ENCODE data around the gene CACNG5.

Gene CACNG5

DNA sequence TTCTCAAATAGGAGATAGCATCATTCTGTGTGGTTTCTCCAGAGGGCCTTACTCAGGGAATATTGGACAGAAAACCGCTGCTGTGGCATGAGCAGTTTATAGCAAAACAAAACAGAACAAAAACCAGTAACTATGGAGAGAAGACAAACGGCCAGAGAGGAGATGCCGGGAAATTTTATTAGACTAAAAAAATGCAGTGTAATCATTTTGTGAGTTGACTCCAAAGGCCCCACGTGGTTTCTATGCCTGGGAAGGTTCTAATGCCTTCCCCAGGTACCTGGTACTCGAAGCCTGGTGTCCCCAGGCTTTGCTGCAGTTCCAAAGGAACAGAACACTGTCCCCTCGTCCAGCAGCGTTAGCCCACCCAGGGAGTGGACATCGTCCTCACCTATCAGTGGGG lies 12.9 kb upstream of the CACNG5 start:
- in situ Hi-C loops (cut with MboI; ENCODE audit: low sequenced_read_pairs): no loop called here

- in situ Hi-C loops (cut with MboI; ENCODE audit: low sequenced_read_pairs): no loop called here
Measured at GRCh38 chr17:66826856-66827255, 8.1 kb upstream of the CACNG5 start.

GRCh38 chr17:66829386-66829864 lies 5.5 kb upstream of the CACNG5 start:
- in situ Hi-C loops (cut with MboI; ENCODE audit: low sequenced_read_pairs): no loop called here

DNA sequence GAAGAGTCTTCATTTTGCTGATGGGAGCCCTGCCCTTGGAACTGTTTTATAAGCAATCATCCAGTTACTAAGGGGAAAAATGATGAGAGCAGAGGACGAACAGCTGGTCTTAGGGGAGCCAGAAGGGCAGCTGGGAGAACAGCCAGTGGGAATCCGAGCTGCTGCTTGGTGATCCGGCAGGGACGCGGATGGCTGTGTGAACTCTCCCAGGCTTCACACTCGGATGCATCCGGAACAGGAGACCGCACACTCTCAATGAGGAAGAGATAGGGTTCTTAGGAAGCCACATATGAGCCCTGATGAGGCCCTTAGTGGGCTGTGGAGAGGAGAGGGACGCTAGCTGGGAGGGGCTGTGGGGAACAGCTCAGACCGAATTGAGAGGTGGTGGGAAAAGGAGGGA lies 5.0 kb upstream of the CACNG5 start:
- in situ Hi-C loops (cut with MboI; ENCODE audit: low sequenced_read_pairs): no loop called here

DNA sequence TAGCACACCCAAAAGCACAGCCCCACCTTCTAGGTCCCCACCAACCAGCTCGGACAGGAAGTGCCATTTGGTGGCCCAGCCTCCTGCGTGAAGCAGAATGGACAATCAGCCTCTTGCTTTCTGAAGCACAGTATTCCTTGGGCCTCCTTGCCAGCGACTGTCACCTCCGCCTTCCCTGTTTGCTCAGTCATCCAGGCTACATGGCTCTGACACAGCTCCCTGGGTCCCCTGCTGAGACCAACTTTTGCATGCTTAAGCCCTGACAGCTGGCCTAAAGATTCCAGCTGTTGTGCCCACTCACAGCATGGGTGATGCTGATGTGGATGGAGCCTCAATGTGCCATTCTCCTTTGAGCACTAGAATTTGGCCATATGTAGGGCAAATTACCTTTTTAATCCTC lies 4.5 kb upstream of the CACNG5 start:
- in situ Hi-C loops (cut with MboI; ENCODE audit: low sequenced_read_pairs): no loop called here

- in situ Hi-C loops (cut with MboI; ENCODE audit: low sequenced_read_pairs): no loop called here
Measured at GRCh38 chr17:66831383-66832210, 3.3 kb upstream of the CACNG5 start.

DNA sequence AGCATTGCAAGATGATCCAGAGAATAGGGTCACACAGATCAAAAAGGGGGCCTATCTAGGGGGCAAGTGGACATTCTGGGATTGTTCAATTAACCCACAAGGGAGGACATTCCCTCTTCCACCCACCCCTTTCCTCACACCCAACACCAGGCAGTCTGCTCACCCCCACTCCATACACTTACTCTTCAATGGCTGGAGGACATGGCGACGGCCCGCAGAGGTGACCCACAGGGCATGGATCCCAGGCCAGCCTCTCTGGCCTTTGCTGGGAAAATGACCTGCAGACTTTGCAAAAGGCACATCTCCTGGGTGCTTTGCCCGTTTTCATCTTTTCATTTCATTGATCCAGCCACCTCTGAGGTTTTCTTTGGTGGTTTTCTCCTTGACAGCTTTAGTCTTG lies 1.7 kb upstream of the CACNG5 start:
- in situ Hi-C loops (cut with MboI; ENCODE audit: low sequenced_read_pairs): no loop called here

GRCh38 chr17:66834426-66834918 lies 445 bp upstream of the CACNG5 start:
- in situ Hi-C loops (cut with MboI; ENCODE audit: low sequenced_read_pairs): no loop called here

DNA sequence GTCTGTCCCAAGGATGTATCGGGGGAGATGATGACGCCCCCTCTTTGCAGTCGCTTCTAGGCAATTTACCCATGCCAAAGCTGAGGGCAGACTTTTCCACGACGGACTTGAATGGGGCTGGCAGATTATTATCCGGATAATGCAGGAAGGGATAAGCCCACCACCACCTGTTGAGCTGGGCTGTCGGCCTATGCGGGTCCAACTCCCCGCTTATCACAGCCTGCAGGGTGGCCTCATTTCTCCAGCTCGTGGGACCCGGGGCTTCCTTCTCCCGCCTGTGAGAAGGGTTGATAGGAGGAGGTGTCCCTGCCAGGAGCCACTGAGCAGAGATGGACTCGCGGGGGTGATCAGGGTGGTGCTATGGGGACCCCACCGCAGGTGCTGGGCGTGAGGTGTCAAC lies 559 bp downstream of the CACNG5 start:
- in situ Hi-C loops (cut with MboI; ENCODE audit: low sequenced_read_pairs): no loop called here

- in situ Hi-C loops (cut with MboI; ENCODE audit: low sequenced_read_pairs): no loop called here
Measured at GRCh38 chr17:66836063-66837005, 1.4 kb downstream of the CACNG5 start.

- in situ Hi-C loops (cut with MboI; ENCODE audit: low sequenced_read_pairs): no loop called here
Measured at GRCh38 chr17:66837226-66837625, 2.3 kb downstream of the CACNG5 start.

DNA sequence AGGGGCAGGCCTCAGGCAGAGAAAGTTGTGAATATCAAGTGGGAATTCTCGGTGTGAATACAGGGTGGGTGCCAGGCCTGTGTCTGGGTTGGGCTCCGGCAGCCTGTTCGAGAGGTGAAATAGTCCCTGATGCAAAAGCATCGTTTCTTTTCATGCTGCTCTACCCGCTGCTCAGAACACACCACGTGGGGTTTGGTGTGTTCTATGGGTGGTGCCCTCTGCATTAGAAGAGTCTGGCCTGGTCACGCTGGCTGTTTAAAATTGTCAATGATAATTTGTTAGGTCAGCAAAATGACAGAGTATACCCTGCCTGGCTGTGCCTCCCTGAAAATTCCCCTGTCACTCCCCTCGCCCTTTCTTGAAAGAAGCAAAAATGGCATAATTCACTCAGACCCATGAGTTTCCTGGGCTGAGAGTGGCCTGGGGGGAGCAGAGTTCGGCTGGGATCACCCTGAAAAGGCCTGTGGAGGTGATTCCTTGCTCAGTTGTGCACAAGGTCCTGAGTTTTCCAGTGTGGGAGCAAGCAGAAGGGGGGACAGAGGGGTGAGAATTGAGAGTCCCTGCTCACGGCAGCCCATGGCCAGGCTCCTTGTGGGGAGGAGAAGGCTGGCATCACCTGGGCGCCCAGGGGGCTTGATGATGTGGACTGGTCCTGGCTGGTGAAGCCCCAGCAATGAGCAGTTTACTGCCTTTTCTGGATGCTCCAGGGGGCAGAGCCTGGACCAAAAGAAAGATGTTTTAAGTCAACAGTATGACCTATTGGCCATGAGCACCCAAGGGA lies 3.2 kb downstream of the CACNG5 start:
- in situ Hi-C loops (cut with MboI; ENCODE audit: low sequenced_read_pairs): no loop called here

DNA sequence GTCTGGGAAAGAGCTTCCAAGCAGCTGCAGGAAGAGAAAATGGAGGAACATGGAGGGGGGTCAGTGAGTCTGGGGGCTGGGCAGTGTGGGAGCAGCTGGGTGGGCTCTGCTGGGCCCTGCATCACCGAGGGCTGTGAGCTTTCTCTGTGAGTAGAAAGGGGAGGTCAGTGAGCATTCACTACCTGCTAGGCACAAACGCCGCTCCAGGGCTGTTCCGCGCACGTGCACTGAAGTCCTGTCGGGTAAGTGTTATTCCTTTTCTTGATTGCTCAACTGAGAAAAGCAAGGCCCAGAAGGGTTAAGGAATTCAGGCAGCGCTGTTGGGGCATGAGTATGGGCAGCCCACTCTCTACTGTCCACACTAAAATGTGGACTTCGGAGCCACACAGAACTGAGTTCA lies 4.7 kb downstream of the CACNG5 start:
- in situ Hi-C loops (cut with MboI; ENCODE audit: low sequenced_read_pairs): no loop called here

- in situ Hi-C loops (cut with MboI; ENCODE audit: low sequenced_read_pairs): no loop called here
Measured at GRCh38 chr17:66840061-66840460, 5.1 kb downstream of the CACNG5 start.

DNA sequence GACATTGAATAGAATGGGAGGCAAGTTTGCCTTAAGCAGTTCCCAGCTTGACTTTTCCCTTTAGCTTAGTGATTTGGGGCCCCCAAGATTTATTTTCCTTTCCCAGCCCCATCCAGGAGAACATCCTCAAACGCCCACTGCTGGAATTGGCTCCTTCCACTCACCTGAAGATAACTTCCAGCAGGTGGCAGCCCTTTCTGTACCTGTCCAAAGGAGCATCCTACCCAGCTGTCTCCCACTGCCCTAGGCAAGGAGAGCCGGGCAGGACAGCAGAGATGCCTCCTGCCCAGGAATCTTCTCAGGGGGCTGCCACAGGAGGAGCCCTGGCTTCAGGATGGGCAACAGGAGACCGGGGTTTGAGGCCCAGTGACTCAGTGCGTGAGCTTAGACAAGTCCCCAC lies 6.4 kb downstream of the CACNG5 start:
- in situ Hi-C loops (cut with MboI; ENCODE audit: low sequenced_read_pairs): no loop called here

DNA sequence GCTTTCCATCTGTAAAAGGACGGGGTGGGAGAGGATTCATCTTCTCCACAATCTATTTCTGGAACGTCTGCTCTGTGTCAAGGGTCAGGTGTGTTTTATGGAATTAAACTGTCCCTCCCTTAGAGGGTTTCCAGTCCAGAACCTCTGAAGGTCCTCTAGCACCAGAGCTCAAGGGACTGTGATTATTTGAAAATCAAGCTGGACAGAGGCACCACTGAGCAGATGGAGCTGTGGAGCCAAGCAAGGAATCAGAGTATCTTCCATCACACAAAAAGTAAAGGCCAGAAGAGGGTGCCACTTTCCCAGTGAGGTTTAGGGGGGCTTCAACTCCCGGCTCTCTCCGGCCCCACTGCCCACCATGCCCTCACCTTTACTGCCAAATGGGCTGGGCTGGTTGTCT lies 6.8 kb downstream of the CACNG5 start:
- in situ Hi-C loops (cut with MboI; ENCODE audit: low sequenced_read_pairs): no loop called here

GRCh38 chr17:66842505-66842904 lies 7.6 kb downstream of the CACNG5 start:
- in situ Hi-C loops (cut with MboI; ENCODE audit: low sequenced_read_pairs): no loop called here

- in situ Hi-C loops (cut with MboI; ENCODE audit: low sequenced_read_pairs): no loop called here
Measured at GRCh38 chr17:66842959-66843358, 8.0 kb downstream of the CACNG5 start.

GRCh38 chr17:66843627-66844026 lies 8.7 kb downstream of the CACNG5 start:
- in situ Hi-C loops (cut with MboI; ENCODE audit: low sequenced_read_pairs): no loop called here

DNA sequence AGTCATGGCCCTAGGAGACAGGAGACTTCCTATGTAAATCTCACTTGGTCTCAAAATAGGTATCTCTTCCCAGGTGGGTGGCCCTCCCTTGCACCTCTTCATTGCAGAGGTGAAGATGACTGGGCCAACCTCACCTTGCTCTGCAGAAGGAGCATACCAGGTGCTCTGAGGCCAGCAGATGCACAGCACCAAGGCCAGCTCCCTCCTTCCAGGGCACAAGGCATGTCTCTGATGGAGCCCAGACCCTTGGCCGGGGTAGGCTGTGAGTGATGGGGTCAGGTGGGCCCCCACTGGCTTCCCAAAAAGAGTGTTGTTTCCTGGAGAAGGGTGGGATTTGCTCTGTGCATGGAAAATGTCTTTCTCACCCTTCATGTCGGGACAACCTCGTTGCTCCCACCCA lies 12.8 kb downstream of the CACNG5 start:
- in situ Hi-C loops (cut with MboI; ENCODE audit: low sequenced_read_pairs): no loop called here

GRCh38 chr17:66848496-66848895 lies 13.6 kb downstream of the CACNG5 start:
- in situ Hi-C loops (cut with MboI; ENCODE audit: low sequenced_read_pairs): no loop called here

Measured in HL-60/S4 (cell line).